NCI-H187 treated with DMSO at 0.1 percent for 48 hours (cell line): ENCODE results near the gene GDPGP1.
A peak's percentile ranks its signal among the peaks of the same experiment; 100 is the strongest.
"Not testable (repeated sequence)": the region's sequence is repeated elsewhere in the genome, so short reads cannot be mapped to it uniquely, and the experiment has no call there.

Experiments
- DNase-seq: peaks from one replicate; lab custom pipeline; 2025; lab: John Stamatoyannopoulos, UW

GDPGP1 gene

GRCh38 chr15:90234096-90234988 lies at the start of gene GDPGP1:
Gene GDPGP1 (plus strand): TSS chr15:90234209. CDS start chr15:90240909, 6,700 bp downstream.
- DNase-seq: no peak

DNA sequence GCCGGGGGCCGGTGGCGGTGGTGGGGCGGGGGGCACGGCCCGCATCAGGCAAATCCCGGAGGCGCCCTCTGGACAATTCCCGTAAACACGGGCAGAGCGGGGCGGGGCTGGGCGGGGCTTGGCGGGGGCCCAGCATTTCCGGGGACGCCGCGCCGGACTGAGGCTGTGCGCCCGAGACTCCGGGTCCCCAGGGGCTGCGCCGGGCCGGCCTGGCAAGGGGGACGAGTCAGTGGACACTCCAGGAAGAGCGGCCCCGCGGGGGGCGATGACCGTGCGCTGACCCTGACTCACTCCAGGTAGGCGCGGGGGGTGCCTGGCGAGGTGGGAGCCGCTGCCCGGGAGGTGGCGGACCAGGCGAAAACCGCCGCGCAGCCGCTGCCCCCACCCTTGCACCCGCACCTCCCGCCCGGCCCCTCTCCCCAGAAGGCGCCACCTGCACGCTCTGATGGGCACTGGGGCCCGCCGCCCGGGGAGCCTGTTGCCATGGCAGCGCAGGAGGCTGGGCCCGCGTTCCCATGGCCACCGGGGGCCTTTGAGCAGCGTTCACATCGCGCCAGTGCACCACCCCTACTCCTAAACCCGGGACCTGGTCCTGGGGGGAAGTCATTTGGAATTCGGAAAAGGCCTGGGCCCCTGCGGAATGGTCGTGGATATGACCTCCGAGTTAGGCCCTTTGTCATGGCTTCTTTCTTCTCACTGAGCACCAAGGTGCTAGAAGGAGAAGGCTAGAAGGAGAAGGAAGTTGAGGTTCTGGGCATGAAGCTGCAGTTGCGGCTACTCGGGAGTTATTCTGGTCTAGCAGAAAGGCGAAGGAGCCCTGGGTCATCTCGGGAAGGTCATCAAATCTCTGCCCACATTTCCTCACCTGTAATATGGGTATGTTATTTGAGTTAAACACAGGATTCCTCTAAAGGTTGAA lies 49.0 kb upstream of the GDPGP1 start:
- DNase-seq: peak; percentile 24

GRCh38 chr15:90187257-90187868 lies 46.6 kb upstream of the GDPGP1 start:
- DNase-seq: no peak

- DNase-seq: not testable (repeated sequence)
These were observed 45.9 kb upstream of the GDPGP1 start for GRCh38 chr15:90188065-90188464.

DNA sequence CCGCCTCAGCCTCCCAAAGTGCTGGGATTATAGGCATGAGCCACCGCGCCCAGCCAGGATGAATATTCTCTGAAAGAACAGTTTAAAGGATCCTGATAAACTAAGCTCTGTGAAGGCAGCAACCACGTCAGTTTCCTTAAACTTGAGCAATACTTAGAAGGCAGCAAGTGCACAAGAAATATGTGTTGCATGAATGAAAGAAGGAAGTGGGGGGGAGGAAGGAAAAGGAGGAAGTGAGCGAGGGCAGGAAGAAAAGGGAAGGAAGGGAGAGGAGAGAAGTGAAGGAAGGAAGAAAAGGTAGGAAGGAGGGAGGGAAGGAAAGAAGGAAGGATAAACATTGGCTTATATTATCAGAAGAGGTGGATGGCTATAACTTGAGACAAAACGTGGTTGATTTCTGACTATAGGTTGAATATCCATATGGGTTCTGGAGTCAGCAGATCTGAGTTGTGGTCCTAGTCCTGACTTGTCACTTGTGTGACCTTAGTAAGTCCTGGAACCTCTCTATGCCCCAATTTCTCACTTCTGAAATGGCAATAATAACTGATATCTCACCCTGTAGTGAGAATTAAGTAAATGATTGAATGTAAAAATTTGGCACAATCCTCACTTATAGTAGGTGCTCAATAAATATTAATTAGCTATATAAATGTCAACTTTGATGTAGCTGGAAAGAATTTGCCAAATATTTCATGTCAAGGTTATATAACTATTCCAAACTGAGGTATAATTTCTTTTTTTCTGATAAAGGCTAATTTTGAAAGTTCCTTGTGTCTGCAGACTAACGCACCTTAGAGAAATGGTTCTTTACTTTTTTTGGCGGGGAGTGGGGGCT lies 44.9 kb upstream of the GDPGP1 start:
- DNase-seq: no peak

GRCh38 chr15:90189781-90190467 lies 44.1 kb upstream of the GDPGP1 start:
- DNase-seq: no peak

DNA sequence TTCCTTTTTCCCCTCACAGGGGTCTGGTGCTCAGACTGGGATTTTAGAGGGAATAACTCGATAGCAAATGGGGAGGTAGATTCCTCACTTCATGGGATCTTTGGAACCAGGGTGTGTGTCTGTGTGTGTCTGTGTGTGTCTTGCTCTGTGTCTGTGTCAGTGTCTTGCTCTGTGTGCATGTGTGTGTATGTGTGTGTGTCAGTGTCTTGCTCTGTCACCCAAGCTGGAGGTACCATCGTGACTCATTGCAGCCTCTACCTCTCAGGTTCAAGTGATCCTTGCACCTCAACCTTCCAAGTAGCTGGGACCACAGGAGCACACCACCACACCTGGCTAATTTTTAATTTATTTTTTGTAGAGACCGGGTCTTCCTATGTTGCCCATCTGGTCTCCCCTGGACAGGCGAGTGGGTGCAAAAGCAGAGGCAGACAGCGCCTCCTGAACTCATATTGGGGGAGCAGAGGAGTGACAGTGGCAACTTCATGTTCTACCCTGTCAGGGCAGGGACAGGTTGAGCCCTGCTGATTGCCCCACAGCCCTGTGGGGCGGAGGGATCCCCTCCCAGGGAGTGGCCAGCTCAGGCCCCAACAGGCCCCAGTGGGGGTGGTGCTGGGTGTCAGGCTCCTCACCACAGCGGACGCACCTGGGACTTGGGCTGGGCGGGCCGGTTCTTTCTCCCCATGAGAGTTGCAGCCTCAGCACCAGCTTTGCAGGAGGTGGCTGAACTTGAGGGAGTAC lies 43.2 kb upstream of the GDPGP1 start:
- no peak for DNase-seq

- DNase-seq: no peak
These were observed 42.7 kb upstream of the GDPGP1 start for GRCh38 chr15:90191344-90191687.

GRCh38 chr15:90191794-90192509 lies 42.1 kb upstream of the GDPGP1 start:
- DNase-seq: peak; percentile 81

DNA sequence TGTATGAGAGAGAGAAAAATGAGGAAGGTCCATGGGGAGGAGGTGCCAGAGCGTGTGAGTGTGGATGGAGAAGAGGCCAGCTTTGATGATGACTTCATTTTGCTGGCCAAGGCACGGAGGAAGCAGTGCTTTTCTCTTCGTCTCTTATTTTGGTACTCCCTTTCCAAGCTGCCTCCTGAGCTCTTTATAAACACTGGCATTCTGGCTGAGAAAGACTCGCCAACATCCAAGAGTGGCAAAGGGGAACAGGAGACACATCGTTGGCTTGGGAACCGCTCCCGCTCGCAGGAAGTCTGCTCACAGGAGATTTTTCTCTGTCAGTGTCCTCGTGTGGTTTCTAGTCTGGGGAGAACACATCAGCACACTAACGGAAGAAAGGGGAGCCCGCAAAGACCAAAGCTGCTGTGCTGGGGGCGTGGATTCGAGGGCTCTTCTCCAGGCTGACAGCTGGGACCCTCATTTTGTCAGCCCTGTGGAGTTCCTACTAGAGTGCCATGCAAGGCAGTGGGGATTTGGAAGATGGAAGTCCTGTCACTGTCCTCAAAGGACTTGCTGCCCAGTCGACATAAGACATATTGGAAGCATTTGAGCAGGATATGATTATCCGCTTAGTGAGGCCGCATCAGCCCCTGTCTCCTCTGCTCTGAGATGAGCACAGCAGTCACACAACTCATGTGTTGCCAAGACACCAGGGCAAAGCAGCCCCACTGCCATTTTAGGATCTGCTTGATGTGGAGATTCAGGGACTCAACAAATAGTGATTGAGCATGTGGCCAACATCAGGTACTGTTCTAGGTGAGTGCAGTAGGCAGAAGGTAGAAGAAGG lies 40.8 kb upstream of the GDPGP1 start:
- no peak for DNase-seq

GRCh38 chr15:90194655-90195054 lies 39.4 kb upstream of the GDPGP1 start:
- no peak for DNase-seq

GRCh38 chr15:90200534-90201129 lies 33.4 kb upstream of the GDPGP1 start:
- no peak for DNase-seq

GRCh38 chr15:90201130-90201943 lies 32.7 kb upstream of the GDPGP1 start, which contains the start of gene SEMA4B:
Gene SEMA4B (plus strand): TSS chr15:90201330. CDS start chr15:90201579, 249 bp downstream.
- no peak for DNase-seq

DNA sequence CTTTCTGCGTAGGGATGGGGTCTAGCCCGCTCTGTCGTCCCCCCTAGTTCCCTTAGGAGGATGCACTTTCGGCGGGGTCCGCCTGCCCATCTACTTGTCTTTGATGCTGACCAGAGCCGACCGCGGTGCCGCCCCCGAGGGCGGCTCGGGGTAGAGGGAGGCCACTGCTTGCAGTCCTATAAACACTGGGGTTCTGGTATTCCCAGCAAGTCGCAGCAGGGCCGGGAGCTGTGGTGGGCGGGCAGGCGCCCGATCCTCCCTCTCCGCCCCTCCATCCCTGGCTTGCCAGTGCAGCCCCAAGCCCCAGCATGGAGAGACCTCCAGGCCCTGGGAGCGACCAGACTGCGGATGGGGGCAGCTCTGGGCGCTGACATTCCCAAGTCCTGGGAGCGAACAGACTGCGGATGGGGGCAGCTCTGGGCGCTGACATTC lies 32.0 kb upstream of the GDPGP1 start:
- DNase-seq: no peak

DNA sequence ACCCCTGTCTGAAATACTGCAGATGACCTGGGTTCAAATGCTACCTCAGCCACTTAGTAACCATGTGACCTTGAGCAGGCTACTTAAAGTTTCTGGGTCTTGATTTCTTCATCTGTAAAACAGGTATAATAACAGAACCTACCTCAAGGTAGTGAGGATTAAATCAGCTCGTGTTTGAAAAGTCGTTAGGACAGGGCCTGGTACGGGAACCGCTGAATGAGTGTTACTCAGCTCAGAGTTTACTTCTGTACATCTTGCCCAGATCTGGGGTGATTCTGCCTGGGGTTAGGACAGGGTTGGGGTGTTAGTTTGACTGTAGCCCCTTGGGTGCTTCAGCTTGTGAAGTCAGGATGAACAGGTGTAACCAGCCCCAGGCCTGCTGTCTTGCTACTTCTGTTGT lies 31.1 kb upstream of the GDPGP1 start:
- DNase-seq: no peak

DNA sequence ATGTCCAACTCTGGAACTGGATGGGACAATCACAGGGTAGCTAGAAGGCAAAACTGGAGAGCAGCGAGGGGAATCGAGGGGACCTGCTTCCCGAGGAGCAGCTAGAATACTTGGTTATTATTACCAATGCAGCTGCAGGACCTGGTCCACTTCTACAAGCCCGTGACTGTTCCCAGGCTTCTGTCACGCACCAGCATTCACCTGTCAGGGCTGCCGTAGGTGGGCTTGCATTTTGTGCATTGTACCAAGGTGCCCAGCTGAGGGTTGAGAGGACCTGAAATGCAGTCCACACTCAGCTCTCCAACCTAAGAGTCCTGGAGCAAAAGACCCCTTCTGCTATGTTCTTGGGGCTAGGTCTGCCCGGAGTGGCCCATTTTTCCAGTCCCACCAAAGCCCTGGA lies 30.5 kb upstream of the GDPGP1 start:
- no peak for DNase-seq

DNA sequence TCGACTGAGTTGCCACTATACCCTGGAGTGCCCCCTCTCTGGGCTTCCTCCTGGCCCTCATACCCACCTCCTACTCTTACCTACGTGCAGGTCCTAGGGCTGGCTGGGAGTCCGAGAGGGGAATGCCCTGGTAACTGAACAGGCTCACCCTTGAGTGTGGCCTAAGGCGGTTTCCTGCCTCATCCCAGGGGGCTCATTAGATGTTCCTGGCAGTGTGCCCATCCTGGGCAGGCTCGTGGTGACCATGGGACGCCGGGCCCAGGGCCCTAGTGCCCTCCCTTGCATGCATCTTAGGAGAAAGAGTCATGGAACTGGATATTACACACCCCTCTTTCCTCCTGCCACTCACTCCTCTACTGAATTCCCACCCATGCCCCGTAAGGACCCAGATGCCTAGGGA lies 30.1 kb upstream of the GDPGP1 start:
- DNase-seq: no peak
